Activated B cell treated with CpG ODN at 0.5 μM for 24 hours (primary cell): ENCODE data around the gene TMC6. TPM values are rescaled to one million over a fixed set of nuclear protein-coding genes. Genes with fewer than 3 reads are reported as not detected.

Source experiments
- ATAC-seq: fragments of 200-7000 bp; cut with Tn5 transposase; one replicate; pipeline ENCODE4 v1.10.0; 2021; ENCODE audit warnings: low read depth, mild to moderate bottlenecking, moderate library complexity
- CTCF ChIA-PET: fragments of 350-600 bp; sonication (Branson Sonifier 250); formaldehyde crosslinking; loops from one replicate; lab custom pipeline; 2021; ENCODE audit warnings: antibody characterized with exemption; lab: Charles Lee
- POLR2A ChIA-PET: fragments of 350-600 bp; sonication (Branson Sonifier 250); formaldehyde crosslinking; loops from one replicate; lab custom pipeline; 2021; ENCODE audit warnings: antibody characterized with exemption; lab: Charles Lee
- DNase-seq: peaks from one replicate; pipeline ENCODE4 v3.0.0; 2022
- H3K27ac Mint-ChIP-seq: one replicate; pipeline ENCODE4 v1.8.0; 2020; ENCODE audit warnings: mixed read lengths
- H3K27me3 Mint-ChIP-seq: one replicate; pipeline ENCODE4 v1.8.0; 2021; ENCODE audit warnings: mixed read lengths
- H3K36me3 Mint-ChIP-seq: one replicate; pipeline ENCODE4 v1.8.0; 2021; ENCODE audit warnings: low read depth, mixed read lengths
- H3K4me1 Mint-ChIP-seq: one replicate; pipeline ENCODE4 v1.8.0; 2021; ENCODE audit warnings: mixed read lengths
- H3K4me3 Mint-ChIP-seq: one replicate; pipeline ENCODE4 v1.8.0; 2020; ENCODE audit warnings: mild to moderate bottlenecking, mixed read lengths
- H3K9me3 Mint-ChIP-seq: one replicate; pipeline ENCODE4 v1.8.0; 2020; ENCODE audit warnings: mixed read lengths
- CTCF ChIP-seq: fragments of 200-600 bp; IDR thresholded peaks from one replicate; pipeline ENCODE4 v1.8.0; 2022; ENCODE audit warnings: antibody characterized with exemption, mild to moderate bottlenecking
- intact Hi-C: fragments of 100-400 bp; cut with micrococcal nuclease; formaldehyde crosslinking; loops from one replicate; pipeline ENCODE4 v1.15.1; 2024
- total RNA-seq: library from RNA; stranded (reverse); gene quantifications from 2 replicates; pipeline ENCODE4 v1.2.3, GENCODE V29; 2022

TMC6 gene
- total RNA-seq, 1 donor from 2014 or later = 896 TPM

DNA sequence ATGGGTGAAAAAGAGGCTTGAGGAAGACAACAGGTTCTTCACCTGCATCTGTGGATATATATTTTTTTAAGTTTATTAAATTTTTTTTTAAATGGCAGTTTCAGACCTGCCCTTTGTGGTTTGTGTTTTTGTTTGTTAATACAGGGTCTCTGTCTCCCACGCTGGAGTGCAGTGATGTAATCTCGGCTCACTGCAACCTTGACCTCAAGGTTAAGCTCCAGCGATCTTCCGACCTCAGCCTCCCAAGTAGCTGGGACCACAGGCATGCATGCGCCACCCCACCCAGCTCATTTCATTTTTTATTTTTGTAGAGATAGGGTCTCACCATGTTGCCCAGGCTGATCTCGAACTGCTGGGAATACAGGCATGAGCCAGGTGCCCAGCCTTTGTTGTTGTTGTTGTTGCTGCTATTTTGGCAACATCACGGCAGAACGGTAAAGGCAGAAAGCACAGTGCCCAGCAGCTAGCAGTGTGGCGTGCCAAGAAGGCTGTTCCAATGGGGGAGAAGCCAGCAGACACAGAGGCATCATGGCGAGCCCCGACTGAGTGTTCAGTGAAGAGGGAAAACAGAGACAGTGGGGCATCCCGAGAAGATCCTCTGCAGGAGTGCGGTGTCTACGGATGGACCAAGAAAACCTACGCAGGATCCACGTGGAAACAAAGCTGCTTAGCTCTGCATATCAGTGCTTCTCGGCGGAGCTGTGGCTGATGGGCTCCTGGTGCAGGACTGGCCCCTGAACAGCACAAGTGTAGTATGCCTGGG, 19.6 kb downstream of the TMC6 start:
- ATAC-seq (no peak), DNase-seq (no peak)
- Mint-ChIP-seq H3K9me3 (no peaks in the 10 kb centered on the region), H3K27me3 (no peaks in the 10 kb centered on the region), H3K4me3 (no peak overlapping the region), H3K27ac (no peak overlapping the region), H3K4me1 (peaks cover 17% of the 10 kb centered on the region), H3K36me3 (peaks cover 67% of the 10 kb centered on the region)
- intact Hi-C loops = no loop called here
- ChIA-PET POLR2A (interaction anchor here (0.6 to 1.4 kb wide), 5 partner anchors 11 to 598 kb away, joined by 3 to 7 read pairs (median 3); partner anchors contain the start of gene TMC6), CTCF (interaction anchor here (1.0 to 1.1 kb wide), 2 partner anchors 24 to 66 kb away, joined by 4 to 5 read pairs; no protein-coding TSS in a partner anchor)
- no peak for TF ChIP-seq CTCF

GRCh38 chr17:78107976-78108725, 20.4 kb downstream of the TMC6 start:
- no peaks in the 10 kb centered on the region for H3K9me3 Mint-ChIP-seq
- no peak overlapping the region for H3K27ac Mint-ChIP-seq
- no peak for ATAC-seq
- DNase-seq = no peak
- intact Hi-C loops = no loop called here
- H3K4me3 Mint-ChIP-seq = no peak overlapping the region
- no peaks in the 10 kb centered on the region for H3K27me3 Mint-ChIP-seq
- H3K36me3 Mint-ChIP-seq = peaks cover 63% of the 10 kb centered on the region
- TF ChIP-seq CTCF = no peak
- CTCF ChIA-PET = interaction anchor here (1.0 to 1.1 kb wide), 2 partner anchors 23 to 67 kb away, joined by 4 to 5 read pairs; no protein-coding TSS in a partner anchor
- peaks cover 9% of the 10 kb centered on the region for H3K4me1 Mint-ChIP-seq
- POLR2A ChIA-PET = interaction anchor here (1.1 to 1.4 kb wide), 2 partner anchors 12 to 20 kb away, joined by 4 to 7 read pairs; partner anchors contain the start of gene TMC6

- Mint-ChIP-seq H3K4me1 (peaks cover 2% of the 10 kb centered on the region), H3K27me3 (no peaks in the 10 kb centered on the region), H3K4me3 (no peak overlapping the region), H3K9me3 (no peaks in the 10 kb centered on the region), H3K36me3 (peaks cover 57% of the 10 kb centered on the region), H3K27ac (no peak overlapping the region)
- POLR2A ChIA-PET = no interaction called here
- intact Hi-C loops = no loop called here
- ATAC-seq (no peak), DNase-seq (no peak)
- CTCF ChIA-PET = no interaction called here
- no peak for TF ChIP-seq CTCF
Measured at GRCh38 chr17:78107457-78107856, 21.1 kb downstream of the TMC6 start.

GRCh38 chr17:78106211-78106610, 22.3 kb downstream of the TMC6 start:
- no peak overlapping the region for H3K4me3 Mint-ChIP-seq
- no peaks in the 10 kb centered on the region for H3K27me3 Mint-ChIP-seq
- H3K27ac Mint-ChIP-seq = no peak overlapping the region
- intact Hi-C loops = no loop called here
- H3K36me3 Mint-ChIP-seq = peaks cover 63% of the 10 kb centered on the region
- peaks cover 1% of the 10 kb centered on the region for H3K4me1 Mint-ChIP-seq
- no peak for TF ChIP-seq CTCF
- ChIA-PET POLR2A (interaction anchor here (0.6 to 1.2 kb wide), 7 partner anchors 12 to 269 kb away, joined by 3 to 5 read pairs (median 3); no protein-coding TSS in a partner anchor), CTCF (interaction anchor here (1.2 kb wide), 1 partner anchor 70 kb away, joined by 3 read pairs; no protein-coding TSS in a partner anchor)
- DNase-seq (no peak), ATAC-seq (no peak)
- no peaks in the 10 kb centered on the region for H3K9me3 Mint-ChIP-seq
